ENCODE results near the gene SLC22A5.

SLC22A5 gene

DNA sequence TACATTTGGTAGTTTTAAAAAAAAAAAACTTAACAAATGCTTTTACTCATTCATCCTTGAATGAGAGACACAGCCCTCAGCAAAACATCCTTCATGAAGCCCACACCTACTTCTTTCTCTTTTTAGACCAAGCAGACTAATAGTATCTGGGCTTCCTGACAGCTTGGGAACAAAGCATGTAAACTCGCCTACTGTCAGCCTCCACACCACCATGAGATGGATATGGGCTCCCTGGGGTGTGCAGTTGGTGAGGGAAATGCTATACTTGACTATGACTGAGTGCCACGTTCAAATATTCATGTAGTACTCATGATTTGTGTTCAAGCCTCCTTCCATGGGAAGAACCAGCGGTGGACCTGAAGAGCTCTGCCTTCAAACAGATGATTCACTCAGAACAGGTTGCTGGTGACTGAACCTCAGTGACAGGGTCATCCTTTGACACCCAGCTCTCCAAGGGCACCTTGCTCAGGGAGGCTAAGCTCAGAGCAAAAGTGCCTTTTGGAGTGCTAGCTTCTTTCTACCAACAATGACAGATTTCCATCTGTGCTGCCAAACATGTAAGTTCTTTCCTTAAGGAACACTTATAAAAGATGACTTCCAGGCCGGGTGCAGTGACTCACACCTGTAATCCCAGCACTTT is 36.8 kb downstream of the SLC22A5 start:
- TF ChIP-seq, protein P1, sequence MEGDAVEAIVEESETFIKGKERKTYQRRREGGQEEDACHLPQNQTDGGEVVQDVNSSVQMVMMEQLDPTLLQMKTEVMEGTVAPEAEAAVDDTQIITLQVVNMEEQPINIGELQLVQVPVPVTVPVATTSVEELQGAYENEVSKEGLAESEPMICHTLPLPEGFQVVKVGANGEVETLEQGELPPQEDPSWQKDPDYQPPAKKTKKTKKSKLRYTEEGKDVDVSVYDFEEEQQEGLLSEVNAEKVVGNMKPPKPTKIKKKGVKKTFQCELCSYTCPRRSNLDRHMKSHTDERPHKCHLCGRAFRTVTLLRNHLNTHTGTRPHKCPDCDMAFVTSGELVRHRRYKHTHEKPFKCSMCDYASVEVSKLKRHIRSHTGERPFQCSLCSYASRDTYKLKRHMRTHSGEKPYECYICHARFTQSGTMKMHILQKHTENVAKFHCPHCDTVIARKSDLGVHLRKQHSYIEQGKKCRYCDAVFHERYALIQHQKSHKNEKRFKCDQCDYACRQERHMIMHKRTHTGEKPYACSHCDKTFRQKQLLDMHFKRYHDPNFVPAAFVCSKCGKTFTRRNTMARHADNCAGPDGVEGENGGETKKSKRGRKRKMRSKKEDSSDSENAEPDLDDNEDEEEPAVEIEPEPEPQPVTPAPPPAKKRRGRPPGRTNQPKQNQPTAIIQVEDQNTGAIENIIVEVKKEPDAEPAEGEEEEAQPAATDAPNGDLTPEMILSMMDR (IDR thresholded peaks at IDR 0.05; ENCODE audit: low read depth, low read length, missing control alignments) = no peak
- no peaks in the 10 kb centered on the region for H3K36me3 ChIP-seq (replicated peaks)
- DNase-seq = no peak
- no peak overlapping the region for H3K27ac ChIP-seq
- in situ Hi-C loops (cut with HindIII; ENCODE audit: low pct_ligation_motif_present, low sequenced_read_pairs) = no loop called here
- H3K27me3 ChIP-seq (replicated peaks) = no peaks in the 10 kb centered on the region
- no peak overlapping the region for H3K4me3 ChIP-seq (ENCODE audit: low read depth, low read length)

GRCh38 chr5:132407970-132408369 is 38.5 kb downstream of the SLC22A5 start:
- TF ChIP-seq, protein P1 (IDR thresholded peaks at IDR 0.05; ENCODE audit: low read depth, low read length, missing control alignments) = no peak
- Histone ChIP-seq H3K27me3 (replicated peaks) (no peaks in the 10 kb centered on the region), H3K36me3 (replicated peaks) (no peaks in the 10 kb centered on the region), H3K27ac (no peak overlapping the region), H3K4me3 (ENCODE audit: low read depth, low read length) (no peak overlapping the region)
- in situ Hi-C loops (cut with HindIII; ENCODE audit: low pct_ligation_motif_present, low sequenced_read_pairs) = no loop called here
- no peak for DNase-seq

- in situ Hi-C loops (cut with HindIII; ENCODE audit: low pct_ligation_motif_present, low sequenced_read_pairs) = no loop called here
- no peak overlapping the region for H3K27ac ChIP-seq
- H3K4me3 ChIP-seq (ENCODE audit: low read depth, low read length) = no peak overlapping the region
- no peaks in the 10 kb centered on the region for H3K27me3 ChIP-seq (replicated peaks)
- TF ChIP-seq, protein P1 (IDR thresholded peaks at IDR 0.05; ENCODE audit: low read depth, low read length, missing control alignments) = no peak
- DNase-seq = no peak
- no peaks in the 10 kb centered on the region for H3K36me3 ChIP-seq (replicated peaks)
Measured at GRCh38 chr5:132408456-132408855, 38.9 kb downstream of the SLC22A5 start.

GRCh38 chr5:132408965-132409364 is 39.5 kb downstream of the SLC22A5 start:
- H3K27ac ChIP-seq = no peak overlapping the region
- no peaks in the 10 kb centered on the region for H3K27me3 ChIP-seq (replicated peaks)
- H3K36me3 ChIP-seq (replicated peaks) = no peaks in the 10 kb centered on the region
- in situ Hi-C loops (cut with HindIII; ENCODE audit: low pct_ligation_motif_present, low sequenced_read_pairs) = no loop called here
- H3K4me3 ChIP-seq (ENCODE audit: low read depth, low read length) = no peak overlapping the region
- TF ChIP-seq, protein P1 (IDR thresholded peaks at IDR 0.05; ENCODE audit: low read depth, low read length, missing control alignments) = no peak
- no peak for DNase-seq

GRCh38 chr5:132410451-132411303 is 41.2 kb downstream of the SLC22A5 start:
- H3K4me3 ChIP-seq (ENCODE audit: low read depth, low read length) = peak overlapping the region; percentile 64
- peak overlapping the region; percentile 75 for H3K27ac ChIP-seq
- H3K36me3 ChIP-seq (replicated peaks) = no peaks in the 10 kb centered on the region
- no peaks in the 10 kb centered on the region for H3K27me3 ChIP-seq (replicated peaks)
- TF ChIP-seq, protein P1 (IDR thresholded peaks at IDR 0.05; ENCODE audit: low read depth, low read length, missing control alignments) = peak; percentile 66
- peak; percentile 60 for DNase-seq
- in situ Hi-C loops (cut with HindIII; ENCODE audit: low pct_ligation_motif_present, low sequenced_read_pairs) = no loop called here

All from brain microvascular endothelial cell (primary cell).